SW 1271 (cell line): Measurements from ENCODE around the gene GOLT1B.

ENCODE experiments used
- DNase-seq, 2 experiments: peaks; one replicate each; lab custom pipeline; 2025; lab: John Stamatoyannopoulos, UW

GOLT1B gene

DNA sequence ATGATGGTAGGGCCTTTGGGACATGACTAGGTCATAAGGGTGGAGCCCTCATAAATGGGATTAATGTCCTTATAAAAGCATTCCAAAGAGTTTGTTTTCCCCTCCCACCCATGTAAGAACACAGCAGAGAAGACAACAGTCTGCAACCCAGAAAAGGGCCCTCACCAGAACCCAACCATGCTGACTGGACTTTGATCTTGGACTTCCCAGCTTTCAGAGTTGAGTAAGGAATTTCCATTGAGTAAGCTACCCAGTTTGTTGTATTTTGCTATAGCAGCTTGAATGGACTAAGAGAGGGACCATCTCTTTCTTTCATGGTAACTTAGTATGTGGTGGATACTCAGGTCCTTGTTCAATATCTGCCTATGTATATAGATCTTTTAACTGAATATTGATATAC, 21.6 kb downstream of the GOLT1B start:
- DNase-seq = no peak

DNA sequence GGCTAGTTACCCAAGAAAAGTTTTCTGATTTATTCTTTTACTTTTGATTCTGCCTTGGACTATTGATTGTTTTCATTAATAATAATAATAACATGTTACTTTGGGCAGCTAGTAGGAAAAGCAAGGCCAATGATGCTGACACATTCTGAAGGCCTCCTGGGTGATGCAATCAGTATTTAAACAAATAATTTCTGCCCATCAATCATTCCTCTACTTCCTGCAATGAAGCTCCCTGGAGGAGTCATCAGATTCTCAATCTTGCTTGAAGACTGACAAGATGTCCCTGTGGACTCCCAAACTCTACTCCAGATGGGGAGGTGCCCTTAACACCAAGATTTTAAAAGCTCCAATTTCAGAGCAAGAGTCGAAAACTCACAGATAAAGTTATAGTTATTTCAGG, 24.5 kb downstream of the GOLT1B start, which contains the start of gene SPX:
TSS of gene SPX (plus strand) at position 244 of the 400 bp plus-strand sequence. CDS start 177 bp downstream, outside the sequence.
- DNase-seq = no peak

GRCh38 chr12:21526721-21527345, 25.2 kb downstream of the GOLT1B start:
- DNase-seq = no peak

DNA sequence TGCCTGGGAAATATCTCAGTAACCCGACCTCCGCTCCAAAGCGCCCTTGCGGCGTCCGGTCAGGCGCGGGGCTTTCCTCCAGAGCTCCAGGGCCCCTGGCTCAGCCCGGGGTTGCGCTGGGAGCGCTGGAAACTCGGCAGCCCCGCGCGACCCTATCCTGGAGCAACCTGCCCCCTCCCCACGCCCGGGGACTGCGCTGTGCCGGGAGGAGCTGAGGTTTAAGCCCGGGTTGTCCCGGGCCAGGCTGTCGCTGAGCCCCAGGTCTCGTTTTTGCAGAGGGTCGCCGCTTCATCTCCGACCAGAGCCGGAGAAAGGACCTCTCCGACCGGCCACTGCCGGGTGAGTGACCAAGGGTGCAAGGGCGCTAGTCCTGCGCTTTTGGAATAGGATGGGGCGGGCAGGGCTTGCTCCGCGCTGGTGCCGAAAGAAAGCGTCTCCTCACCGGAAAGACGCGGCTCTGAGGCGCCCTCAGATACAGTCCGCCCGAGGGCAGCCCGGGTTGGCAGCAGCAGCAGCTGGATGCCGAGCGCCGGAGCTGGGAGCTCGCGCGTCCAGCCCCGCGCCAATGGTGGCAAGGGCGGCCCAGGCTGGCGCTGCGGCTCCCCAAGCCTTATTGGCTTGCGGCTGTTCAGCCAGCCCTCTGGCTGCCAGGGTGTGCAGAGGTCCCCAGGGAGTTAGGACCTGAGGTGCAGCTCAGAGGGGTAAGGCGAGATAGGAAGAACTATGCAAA, 26.0 kb downstream of the GOLT1B start:
- DNase-seq = no peak

GRCh38 chr12:21528953-21529352, 27.4 kb downstream of the GOLT1B start:
- no peak for DNase-seq

DNA sequence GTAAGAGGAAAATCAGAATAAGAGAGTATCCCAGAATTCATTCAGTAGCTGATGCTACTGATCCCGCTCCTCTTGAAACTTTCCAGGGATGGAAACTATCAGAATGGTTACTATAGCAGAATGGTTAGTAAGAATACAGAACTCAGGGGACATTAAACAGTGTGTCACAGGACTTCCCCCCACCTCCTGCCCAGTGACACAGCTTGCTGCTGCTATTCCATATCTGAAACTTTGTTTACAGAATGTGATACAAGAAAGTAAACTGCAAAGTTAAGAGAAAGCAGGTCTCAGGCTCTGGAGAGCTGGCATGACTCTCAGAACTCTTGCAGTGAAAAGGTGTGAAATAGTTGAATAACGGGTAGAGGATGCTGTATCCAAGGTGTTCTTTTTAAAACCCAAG, 27.9 kb downstream of the GOLT1B start:
- no peak for DNase-seq

GRCh38 chr12:21538061-21538653, 36.6 kb downstream of the GOLT1B start:
- DNase-seq = no peak

DNA sequence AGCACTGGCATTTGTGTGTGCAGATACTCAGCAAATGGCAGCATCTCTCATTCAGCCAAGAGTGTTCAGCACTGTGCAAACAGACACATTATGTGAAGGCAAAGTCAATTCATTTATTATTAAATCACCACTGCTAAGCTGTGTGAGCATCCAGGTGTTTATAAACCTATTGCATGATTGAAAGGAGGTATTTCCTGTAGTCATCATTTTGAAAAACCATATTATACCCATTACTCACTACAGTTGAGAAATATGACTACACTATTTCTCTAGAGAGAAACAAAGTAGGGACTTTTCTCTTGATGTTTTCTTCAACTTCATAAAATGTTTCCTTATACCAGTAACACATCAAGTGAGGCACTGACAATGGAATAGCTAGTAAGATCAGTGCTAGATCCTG, 38.2 kb downstream of the GOLT1B start:
- no peak for DNase-seq

GRCh38 chr12:21541773-21542172, 40.2 kb downstream of the GOLT1B start:
- no peak for DNase-seq

GRCh38 chr12:21542403-21542802, 40.8 kb downstream of the GOLT1B start:
- DNase-seq = no peak

DNA sequence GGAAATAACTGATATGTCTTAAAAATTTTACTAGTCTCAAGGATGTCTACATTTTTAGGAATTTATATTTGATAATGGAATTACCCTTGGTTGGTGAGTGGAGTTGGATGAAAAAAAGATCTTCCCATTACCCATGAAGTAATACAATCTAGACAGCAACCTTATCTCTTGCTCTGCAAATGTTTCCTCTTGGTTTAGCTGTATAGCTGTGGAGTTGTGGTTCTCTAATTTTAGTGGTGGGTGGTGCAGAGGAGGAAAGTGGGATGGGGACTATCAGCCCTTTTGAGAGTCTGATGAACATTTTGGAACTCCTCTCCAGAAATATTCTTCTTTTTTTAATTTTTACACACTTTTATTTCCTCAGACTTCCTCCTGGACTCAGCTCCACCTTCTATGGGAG, 41.6 kb downstream of the GOLT1B start:
- no peak for DNase-seq

DNA sequence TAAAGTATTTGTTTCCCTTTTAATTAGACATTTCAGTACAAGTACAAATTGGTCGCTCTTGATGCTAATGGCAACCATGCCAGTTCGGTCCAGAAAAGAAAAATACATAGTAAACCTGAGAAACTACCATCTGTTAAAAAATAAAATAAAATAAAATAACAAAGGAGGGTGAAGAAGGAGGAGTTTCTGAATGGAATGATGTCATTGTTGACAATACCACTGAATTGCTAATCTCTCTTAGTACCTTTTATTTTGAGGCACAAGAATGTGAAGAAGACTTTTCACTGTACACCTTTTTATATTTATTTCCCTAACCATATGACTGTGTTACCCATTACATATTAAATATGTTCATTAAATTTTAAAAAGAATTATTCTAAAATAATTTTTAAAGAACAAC, 44.0 kb downstream of the GOLT1B start:
- DNase-seq = no peak

DNA sequence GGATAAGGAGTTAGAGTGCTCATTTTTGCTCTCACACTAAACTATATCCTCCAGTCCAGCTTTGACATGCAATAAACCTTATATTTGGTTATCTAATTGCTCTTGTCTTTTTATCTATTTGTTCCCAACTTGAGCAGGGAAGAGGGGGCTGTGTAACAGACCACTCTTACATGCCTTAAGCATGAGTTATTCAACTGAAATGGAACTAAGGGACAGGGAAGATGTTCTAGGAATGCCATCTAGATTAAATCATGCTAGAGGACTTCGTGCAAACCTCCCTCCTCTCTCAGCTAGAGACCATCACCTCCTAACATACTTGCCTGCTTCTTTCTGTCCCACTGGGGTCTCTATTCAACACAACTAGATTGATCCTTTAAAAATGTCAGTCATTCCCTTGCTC, 45.1 kb downstream of the GOLT1B start:
- DNase-seq = no peak

DNA sequence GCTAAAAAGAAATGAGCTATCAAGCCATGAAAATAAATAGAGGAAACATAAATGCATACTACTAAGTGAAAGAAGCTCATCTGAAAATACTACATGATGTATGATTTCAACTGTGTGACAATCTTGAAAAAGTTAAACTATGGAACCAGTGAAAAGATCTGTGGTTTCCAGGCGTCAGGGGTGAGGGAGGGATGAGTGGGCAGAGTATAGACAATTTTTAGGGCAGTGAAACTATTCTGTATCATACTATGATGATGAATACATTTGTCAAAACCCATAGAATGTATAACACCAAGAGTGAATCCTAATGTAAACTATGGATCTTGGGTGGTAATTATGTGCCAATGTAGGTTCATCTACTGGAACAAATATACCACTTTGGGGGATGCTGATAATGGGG, 45.8 kb downstream of the GOLT1B start:
- no peak for DNase-seq

- DNase-seq = no peak
Observed at GRCh38 chr12:21551841-21552465, 50.4 kb downstream of the GOLT1B start.

DNA sequence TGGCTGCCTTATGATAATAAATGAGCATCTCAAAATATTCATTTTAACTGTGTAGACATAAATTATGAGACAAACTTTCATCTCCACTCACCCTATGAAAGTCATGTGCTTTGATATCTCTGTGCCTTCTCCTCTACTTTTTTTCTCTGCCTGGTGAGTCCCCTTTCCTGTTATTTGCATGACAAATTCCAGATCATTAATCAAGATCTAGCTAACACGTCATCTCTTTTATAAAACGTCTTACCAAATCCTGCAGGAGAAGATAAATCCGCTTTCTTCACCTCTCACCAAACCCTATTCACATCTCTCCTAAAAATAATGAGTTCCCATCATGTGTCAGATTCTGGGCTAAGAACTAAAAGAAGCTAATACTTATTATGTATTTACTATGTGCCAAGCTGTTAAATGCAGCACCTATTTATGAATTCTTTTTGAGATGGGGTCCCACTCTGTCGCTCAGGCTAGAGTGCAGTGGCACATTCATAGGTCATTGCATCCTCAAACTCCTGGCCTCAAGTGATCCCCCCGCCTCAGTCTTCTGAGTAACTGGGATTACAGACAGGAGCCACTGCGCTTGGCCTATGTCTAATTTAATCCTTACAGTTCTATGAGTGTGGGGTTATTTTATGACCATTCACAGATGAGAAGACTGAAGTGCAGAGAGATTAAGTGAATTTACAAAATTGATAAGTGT, 51.2 kb downstream of the GOLT1B start:
- DNase-seq = no peak

DNA sequence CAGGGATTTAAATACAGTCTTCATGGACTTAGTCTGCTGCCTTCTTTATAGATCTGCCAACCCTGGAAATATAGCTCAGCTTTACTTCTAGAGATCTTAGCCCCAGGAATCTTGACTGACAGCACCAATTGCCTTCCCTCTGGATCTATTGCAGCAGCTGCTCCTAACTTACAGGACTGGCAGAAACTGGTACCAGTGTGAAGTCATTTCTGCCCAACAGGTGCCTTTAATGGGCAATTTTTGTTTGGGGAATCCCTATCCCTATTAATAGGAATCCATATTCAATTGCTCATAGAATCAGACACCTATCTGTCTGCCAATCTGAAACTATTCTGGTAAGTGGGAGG, 51.7 kb downstream of the GOLT1B start:
- no peak for DNase-seq

- DNase-seq = no peak
Observed at GRCh38 chr12:21558100-21558679, 56.6 kb downstream of the GOLT1B start.

DNA sequence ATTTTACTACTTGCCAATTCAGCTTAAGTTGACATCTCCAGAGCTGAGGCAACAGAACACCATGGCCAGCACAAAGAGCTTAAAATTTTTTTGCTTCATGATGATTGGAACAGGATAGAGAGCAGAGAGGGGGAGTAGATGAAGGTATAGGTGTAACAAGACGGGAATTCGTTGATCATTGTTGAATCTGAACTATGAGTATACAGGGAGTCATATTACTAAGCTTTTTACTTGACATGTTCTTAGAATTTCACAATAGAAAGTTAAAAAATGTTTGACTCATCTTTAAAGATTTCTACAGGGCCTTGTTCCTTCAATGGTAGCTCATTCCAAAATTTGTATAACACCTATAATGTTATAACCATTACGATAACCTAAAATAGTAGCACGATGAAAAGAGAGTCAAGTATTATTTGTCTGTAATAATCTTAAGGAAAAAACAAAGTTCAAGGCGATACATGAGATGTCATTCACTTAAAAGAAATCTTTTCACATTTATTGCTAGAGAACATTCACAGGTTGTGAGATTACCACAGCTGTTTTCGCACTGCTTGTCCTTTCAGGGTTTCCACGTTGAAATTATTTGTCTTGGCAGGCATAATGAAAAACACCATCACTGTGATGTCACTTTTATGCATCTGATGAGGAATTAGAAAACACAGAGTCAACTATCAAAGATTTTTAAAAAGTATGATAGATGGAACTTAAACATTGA, 58.4 kb downstream of the GOLT1B start:
- DNase-seq = peak in 1 of 2 experiments; percentile 17

GRCh38 chr12:21561158-21561557, 59.6 kb downstream of the GOLT1B start:
- DNase-seq = no peak

DNA sequence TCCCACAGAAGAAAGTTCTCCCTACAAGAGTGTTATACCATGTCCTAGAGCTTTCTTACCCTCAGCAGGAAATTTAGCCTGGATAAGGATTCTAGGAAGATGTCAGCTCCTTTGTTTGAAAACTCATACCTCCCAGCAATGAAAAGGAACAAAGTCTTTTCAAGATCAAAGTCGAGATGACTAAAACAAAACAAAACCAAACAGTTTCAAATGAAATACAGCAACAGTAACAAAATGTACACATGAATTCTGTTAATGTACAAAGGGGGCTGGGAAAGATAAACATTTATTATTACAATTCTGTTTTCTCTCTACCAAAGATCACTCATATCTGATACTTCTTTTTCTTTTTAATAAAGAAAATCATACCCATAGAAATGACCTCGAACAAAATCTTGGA, 61.3 kb downstream of the GOLT1B start:
- no peak for DNase-seq
